ENCODE data around the gene ZNF628.

DNA sequence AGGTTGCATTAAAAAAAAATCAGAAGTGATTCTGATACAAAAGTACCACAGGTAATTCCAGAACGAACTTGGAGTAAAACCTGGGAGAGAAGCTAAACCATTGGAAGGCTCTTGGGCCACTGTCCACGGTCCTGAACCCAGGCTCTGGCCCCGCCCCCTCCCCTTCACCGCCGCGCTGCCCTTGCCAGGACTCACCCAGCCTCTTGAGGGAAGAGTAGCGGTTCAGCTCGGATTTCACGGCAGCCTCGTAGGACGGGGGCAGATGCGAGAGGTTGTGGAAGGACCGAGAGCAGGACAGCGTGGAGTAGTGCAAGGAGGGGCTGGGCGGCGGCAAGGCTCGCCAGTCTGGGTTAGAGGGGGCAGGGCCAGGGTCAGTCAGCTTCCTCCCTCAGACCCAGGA is 39.0 kb upstream of the ZNF628 start:
- TF ChIP-seq GATA2 (IDR thresholded peaks at IDR 0.05; ENCODE audit: low read depth, low read length) (no peak), GATA3 (IDR thresholded peaks at IDR 0.05; ENCODE audit: low read depth, low read length) (no peak)
